IPS-20b (cell line): ENCODE results near the gene UGGT1.

Experiments used
- H3K27ac ChIP-seq: one replicate; pipeline ENCODE4 v1.5.1; 2013; ENCODE audit warnings: low read length
- H3K27me3 ChIP-seq: 2 replicates; pipeline ENCODE4 v1.6.1; 2013; ENCODE audit warnings: mild to moderate bottlenecking, low read length, inconsistent platforms; ENCODE audit not compliant: insufficient read depth
- H3K36me3 ChIP-seq: 2 replicates; pipeline ENCODE4 v1.6.1; 2013; ENCODE audit warnings: low read depth, mild to moderate bottlenecking, inconsistent platforms, low read length, moderate library complexity; ENCODE audit not compliant: insufficient read depth
- H3K4me1 ChIP-seq: 2 replicates; pipeline ENCODE4 v1.6.1; 2013; ENCODE audit warnings: mild to moderate bottlenecking, control low read depth, inconsistent platforms, low read length, moderate library complexity; ENCODE audit not compliant: insufficient read depth
- H3K4me3 ChIP-seq: 2 replicates; pipeline ENCODE4 v1.5.1; 2013; ENCODE audit warnings: mild to moderate bottlenecking, low read length, inconsistent platforms
- H3K9ac ChIP-seq: 2 replicates; pipeline ENCODE4 v1.6.1; 2013; ENCODE audit warnings: low read depth, mild to moderate bottlenecking, inconsistent platforms, low read length, moderate library complexity
- H3K9me3 ChIP-seq: 2 replicates; pipeline ENCODE4 v1.6.1; 2013; ENCODE audit warnings: mild to moderate bottlenecking, low read depth, low read length, inconsistent platforms; ENCODE audit not compliant: insufficient read depth

The UGGT1 gene

DNA sequence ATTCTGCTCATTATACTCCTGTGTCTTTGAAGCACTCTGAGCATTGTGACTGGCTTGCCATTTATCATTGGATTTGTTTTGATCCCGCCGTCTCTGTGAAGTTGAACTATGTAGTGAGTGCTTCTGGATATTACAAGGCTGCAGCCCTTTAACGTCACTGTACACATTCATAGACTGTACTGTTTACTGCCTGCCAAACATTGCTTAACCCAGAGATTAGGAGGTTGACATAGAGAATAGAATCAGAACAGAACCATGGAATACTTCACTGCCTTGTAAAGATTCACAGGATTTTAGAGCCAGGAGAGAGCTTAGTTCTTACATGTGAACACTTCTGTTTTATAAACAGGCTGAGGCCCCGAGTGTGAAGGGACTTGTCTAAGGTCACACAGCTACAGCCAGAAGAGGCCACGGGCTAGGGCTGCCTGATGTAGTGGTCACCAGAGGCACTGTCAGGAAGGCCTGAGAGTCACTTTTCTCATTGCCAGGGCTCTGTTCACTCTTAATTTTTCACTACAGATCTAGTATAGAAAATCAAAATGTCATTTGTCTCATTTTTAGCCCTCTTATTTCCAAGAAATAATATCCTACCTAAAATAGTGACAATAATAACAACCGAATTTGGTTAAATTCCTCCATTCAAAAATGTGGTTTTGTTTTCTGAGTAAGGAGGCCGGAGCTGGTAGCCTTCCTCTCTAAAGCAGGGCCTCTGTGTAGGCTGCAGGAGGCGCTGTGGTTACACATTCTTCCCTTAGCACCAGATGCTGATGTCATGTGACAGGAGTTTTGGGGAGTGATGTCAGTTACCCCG, 87.9 kb downstream of the UGGT1 start:
- H3K4me1 ChIP-seq = no peaks in the 10 kb centered on the region

DNA sequence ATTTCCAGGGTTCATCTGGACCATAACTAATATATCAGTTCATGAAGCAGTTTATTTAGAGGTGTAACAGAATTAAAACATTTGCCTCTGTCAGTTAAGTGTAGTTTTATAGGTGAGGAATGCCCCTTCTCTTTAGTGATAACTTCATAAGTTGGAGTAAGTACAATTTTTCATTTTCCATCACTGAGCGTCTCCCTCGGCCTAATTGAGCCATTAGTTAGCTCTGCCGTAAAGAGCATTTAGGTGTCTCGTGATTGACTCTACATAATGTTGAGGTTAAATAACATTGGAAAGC, 88.4 kb downstream of the UGGT1 start:
- Histone ChIP-seq H3K27me3 (no peaks in the 10 kb centered on the region), H3K4me1 (no peaks in the 10 kb centered on the region), H3K36me3 (peaks cover 98% of the 10 kb centered on the region), H3K4me3 (no peak overlapping the region), H3K9ac (no peak overlapping the region), H3K27ac (no peak overlapping the region), H3K9me3 (no peaks in the 10 kb centered on the region)

More for the DNA sequence above, 87.9 kb downstream of the UGGT1 start:
- no peaks in the 10 kb centered on the region for H3K9me3 ChIP-seq
- H3K27ac ChIP-seq = no peak overlapping the region
- no peak overlapping the region for H3K4me3 ChIP-seq
- H3K36me3 ChIP-seq = peaks cover 96% of the 10 kb centered on the region
- H3K9ac ChIP-seq = no peak overlapping the region
- H3K27me3 ChIP-seq = no peaks in the 10 kb centered on the region

DNA sequence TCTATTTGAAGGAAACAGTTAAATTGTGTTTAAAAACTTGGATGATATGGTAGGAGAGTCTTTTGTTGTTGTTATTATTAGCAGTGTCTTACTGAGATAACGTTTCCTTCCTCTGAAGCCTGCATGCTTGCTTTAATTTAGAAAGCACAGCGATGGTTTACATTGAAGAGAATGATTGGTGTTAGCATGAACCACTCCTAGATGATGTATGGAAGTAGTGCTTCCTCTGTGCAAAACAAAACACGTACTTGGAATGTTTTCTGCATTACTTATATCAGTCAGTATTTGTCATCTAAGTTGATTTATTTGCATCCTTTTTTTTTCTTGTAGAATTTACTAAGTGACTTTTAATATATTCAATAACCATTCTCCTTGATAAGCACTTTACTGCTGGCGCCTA, 89.0 kb downstream of the UGGT1 start:
- no peaks in the 10 kb centered on the region for H3K9me3 ChIP-seq
- no peaks in the 10 kb centered on the region for H3K27me3 ChIP-seq
- no peaks in the 10 kb centered on the region for H3K4me1 ChIP-seq
- no peak overlapping the region for H3K9ac ChIP-seq
- peaks cover 98% of the 10 kb centered on the region for H3K36me3 ChIP-seq
- H3K4me3 ChIP-seq = no peak overlapping the region
- H3K27ac ChIP-seq = no peak overlapping the region

DNA sequence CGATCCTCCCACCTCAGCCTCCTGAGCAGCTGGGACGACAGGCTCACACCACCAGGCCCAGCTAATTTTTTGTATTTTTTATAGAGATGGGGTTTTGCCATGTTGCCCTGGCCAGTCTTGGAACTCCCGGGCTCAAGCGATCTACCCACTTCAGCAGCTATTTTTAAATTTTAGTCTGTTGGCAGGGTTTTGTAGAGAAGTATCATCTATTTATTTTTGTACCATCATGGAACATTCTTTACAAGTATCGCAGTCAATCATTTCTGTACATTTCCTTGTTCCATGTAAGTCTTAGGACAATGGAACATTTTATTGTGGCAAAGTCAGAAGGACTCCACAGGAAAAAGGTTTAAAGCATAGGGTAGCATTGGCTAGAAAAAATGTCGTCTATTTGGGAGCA, 94.6 kb downstream of the UGGT1 start:
- Histone ChIP-seq H3K36me3 (peaks cover 86% of the 10 kb centered on the region), H3K27me3 (no peaks in the 10 kb centered on the region), H3K9me3 (no peaks in the 10 kb centered on the region), H3K4me1 (no peaks in the 10 kb centered on the region), H3K4me3 (no peak overlapping the region), H3K27ac (no peak overlapping the region), H3K9ac (no peak overlapping the region)

DNA sequence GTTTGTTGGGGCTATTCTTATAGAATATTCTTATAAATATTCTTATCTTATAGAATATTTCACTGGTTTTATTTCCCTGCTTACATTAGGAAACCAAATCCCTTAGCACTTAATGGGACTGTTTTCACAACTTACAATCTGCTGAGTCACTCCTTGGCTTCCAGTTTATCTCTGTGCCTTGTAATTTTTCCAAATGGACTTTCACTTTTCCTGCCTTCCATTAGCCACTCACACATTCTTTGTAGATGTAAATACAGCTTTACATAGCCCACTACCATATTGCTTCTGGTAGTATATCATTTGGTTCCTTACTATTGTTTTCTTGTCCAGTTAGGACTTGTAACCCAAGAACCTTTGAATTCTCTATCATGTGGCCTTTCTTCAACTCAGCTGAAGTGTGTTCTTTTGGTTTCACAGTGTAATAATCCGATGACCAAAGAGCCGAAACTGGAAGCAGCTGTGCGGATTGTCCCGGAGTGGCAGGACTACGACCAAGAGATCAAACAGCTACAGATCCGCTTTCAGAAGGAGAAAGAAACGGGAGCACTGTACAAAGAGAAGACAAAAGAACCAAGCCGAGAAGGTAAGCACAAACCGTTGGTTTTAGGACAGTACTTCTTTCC, 96.1 kb downstream of the UGGT1 start:
- Histone ChIP-seq H3K9me3 (no peaks in the 10 kb centered on the region), H3K27me3 (no peaks in the 10 kb centered on the region), H3K4me3 (no peak overlapping the region), H3K27ac (no peak overlapping the region), H3K4me1 (no peaks in the 10 kb centered on the region), H3K9ac (no peak overlapping the region), H3K36me3 (peaks cover 78% of the 10 kb centered on the region)

DNA sequence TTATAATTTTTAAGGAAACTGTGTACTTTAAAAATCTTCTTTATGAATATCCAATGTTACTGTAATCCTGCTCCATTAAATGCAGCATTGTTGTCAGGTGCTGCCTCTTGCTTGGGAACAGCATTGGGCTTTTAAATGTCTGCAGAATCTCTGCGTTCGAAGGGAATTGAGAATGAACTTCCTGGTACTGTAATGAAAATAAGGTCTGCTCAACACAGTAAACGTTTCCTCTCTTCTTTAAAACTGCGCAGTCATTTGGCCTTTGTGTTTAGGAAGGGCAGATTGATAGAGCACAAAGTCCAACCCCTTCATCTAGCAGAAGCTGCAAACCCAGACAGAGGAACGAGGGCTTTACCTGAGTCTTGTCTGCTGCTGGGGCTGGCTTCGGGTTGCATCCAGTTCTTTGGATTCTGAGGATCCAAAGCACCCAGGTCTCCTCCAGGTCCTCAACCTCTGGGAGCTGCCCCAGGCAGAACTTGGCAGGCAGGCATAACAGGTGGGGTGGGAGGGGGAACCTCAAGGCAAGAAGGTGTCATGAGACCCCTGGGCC, 104.5 kb downstream of the UGGT1 start:
- no peaks in the 10 kb centered on the region for H3K9me3 ChIP-seq
- H3K27me3 ChIP-seq = no peaks in the 10 kb centered on the region
- H3K27ac ChIP-seq = no peak overlapping the region
- H3K36me3 ChIP-seq = peaks cover 14% of the 10 kb centered on the region
- no peak overlapping the region for H3K9ac ChIP-seq
- no peaks in the 10 kb centered on the region for H3K4me1 ChIP-seq
- H3K4me3 ChIP-seq = no peak overlapping the region

DNA sequence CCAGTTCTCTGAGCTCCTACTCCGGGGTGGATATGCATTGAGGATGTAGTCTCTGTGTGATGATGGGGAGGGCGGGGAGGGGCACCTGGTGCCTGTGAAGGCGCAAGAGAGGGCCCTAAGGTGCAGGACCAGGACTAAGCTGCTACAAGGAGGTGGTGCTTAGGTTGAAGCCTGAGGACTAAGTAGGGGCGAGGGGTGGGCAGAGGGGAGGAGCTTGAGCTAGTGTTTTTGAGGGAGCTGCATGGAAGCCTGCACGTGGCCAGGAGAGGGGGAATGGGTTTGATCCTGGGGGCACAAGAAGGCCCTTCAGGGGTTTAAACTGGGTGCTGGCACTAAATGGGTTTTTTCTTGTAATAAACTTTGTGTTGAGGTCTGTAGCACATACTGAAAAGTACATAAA, 105.0 kb downstream of the UGGT1 start:
- no peak overlapping the region for H3K4me3 ChIP-seq

DNA sequence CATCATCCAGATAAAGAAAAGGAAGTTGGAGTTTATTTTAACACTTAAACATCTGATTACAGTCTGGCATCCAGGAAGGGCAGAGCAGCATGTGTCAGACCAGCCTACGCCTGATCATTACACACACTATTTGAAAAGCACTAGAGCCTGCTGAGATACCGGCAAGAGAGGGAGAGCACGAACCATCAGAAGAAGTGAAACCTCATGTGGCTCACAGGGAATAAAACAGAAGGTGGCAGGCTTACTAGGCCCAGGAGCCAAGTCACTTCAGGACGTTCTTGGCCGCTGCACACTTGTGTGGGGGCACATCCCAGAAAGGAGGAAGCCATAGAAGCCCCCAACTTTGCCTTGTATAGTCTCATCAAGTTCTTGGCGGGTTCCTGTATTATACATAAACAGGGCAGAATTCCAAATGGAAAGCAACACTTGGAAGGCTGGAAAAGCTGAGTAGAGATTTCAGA, 105.5 kb downstream of the UGGT1 start:
- Histone ChIP-seq H3K27ac (no peak overlapping the region), H3K36me3 (peaks cover 7% of the 10 kb centered on the region; the same call in 1 of the 2 replicates), H3K9ac (no peak overlapping the region), H3K27me3 (no peaks in the 10 kb centered on the region), H3K4me3 (no peak overlapping the region), H3K4me1 (no peaks in the 10 kb centered on the region), H3K9me3 (no peaks in the 10 kb centered on the region)

More for the DNA sequence above, 105.0 kb downstream of the UGGT1 start:
- Histone ChIP-seq H3K27me3 (no peaks in the 10 kb centered on the region), H3K4me1 (no peaks in the 10 kb centered on the region), H3K9ac (no peak overlapping the region), H3K27ac (no peak overlapping the region), H3K36me3 (peaks cover 9% of the 10 kb centered on the region), H3K9me3 (no peaks in the 10 kb centered on the region)

DNA sequence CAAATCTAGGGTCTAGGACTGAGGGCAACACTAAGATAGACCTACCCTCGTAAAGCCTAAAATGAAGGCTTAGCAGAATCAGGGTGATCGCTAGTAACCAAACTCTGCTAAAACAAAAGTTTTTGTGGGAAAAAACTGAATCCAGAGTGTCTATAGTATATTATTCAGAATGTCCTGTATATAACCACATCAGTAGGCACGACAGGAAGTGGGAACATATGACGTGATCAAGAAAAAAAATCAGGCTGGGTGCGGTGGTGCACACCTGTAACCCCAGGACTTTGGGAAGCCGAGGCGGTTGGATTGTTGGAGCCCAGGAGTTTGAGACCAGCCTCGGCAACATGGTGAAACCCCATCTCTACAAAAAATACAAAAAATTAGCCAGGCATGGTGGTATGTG, 106.1 kb downstream of the UGGT1 start:
- Histone ChIP-seq H3K9me3 (no peaks in the 10 kb centered on the region), H3K36me3 (peaks cover 7% of the 10 kb centered on the region; the same call in 1 of the 2 replicates), H3K4me3 (no peak overlapping the region)

DNA sequence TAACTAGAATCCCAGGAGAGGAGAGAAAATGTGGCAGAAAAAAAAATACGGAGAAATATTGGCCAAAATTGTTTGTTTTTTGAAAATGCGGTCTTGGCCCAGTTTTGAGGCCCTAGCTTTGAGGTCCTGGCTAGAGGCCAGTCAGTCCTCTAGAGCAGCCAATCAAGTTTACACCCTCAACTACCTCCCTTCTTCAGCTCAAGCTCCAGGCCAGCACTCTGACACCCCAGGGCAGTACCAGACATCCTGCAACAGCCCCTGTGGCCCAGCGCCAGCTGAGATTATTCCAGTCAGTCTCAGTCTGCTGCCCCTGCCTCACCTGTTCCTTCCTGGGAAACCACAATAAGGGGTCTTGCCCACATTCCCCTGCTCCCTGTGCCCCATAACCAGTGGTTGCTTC, 107.7 kb downstream of the UGGT1 start:
- H3K4me3 ChIP-seq = no peak overlapping the region
- H3K27me3 ChIP-seq = no peaks in the 10 kb centered on the region
- H3K4me1 ChIP-seq = no peaks in the 10 kb centered on the region
- H3K27ac ChIP-seq = no peak overlapping the region
- no peaks in the 10 kb centered on the region for H3K9me3 ChIP-seq
- no peaks in the 10 kb centered on the region for H3K36me3 ChIP-seq
- H3K9ac ChIP-seq = no peak overlapping the region

More for the DNA sequence above, 106.1 kb downstream of the UGGT1 start:
- no peaks in the 10 kb centered on the region for H3K27me3 ChIP-seq
- no peak overlapping the region for H3K27ac ChIP-seq
- no peaks in the 10 kb centered on the region for H3K4me1 ChIP-seq
- no peak overlapping the region for H3K9ac ChIP-seq

DNA sequence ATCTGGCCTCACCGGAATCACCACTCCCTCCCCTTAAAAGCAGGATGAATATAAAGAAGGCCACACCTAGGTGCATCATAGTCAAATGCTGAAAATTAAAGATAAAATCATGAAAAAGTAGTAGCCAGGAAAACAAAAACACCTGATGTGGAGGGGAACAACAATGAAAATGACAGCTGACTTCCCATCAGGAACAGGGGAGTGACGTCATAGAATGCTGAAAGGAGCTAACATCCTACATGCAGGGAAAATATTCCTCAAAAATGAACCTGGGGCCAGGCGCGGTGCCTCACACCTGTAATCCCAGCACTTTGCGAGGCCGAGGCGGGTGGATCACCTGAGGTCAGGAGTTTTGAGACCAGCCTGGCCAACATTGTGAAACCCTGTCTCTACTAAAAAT, 108.1 kb downstream of the UGGT1 start:
- H3K36me3 ChIP-seq = no peaks in the 10 kb centered on the region

DNA sequence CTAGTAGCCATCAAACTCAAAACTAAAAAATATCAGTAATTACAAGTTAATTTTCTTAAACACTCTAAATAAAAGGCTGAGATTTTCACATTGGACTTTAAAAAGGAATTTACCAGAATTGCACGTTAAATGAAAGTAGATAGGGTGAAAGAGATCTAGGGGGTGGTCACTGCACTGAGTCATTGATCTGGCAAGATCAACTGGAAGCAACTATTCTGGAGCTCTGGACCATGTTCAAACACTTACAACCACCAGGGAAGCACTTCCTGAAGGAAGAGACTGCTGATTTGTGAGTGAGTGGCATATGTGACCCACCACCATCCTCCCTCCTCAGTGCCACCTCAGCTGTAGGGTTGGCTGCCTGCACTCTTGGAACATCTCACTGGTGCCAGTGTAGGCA, 111.8 kb downstream of the UGGT1 start:
- Histone ChIP-seq H3K9ac (no peak overlapping the region), H3K9me3 (peaks cover 9% of the 10 kb centered on the region; the same call in 1 of the 2 replicates), H3K4me1 (no peaks in the 10 kb centered on the region), H3K4me3 (no peak overlapping the region), H3K27me3 (no peaks in the 10 kb centered on the region), H3K27ac (no peak overlapping the region), H3K36me3 (no peaks in the 10 kb centered on the region)

More for the DNA sequence above, 108.1 kb downstream of the UGGT1 start:
- Histone ChIP-seq H3K4me1 (no peaks in the 10 kb centered on the region), H3K27ac (no peak overlapping the region), H3K9ac (no peak overlapping the region), H3K4me3 (no peak overlapping the region), H3K9me3 (no peaks in the 10 kb centered on the region), H3K27me3 (no peaks in the 10 kb centered on the region)
